HG02571 (cell line): ENCODE measurements around the gene GABRG3.

Experiments used
- ATAC-seq: cut with Tn5 transposase; IDR thresholded peaks from one replicate; pipeline ENCODE4 v1.9.1; 2021; ENCODE audit warnings: mild to moderate bottlenecking, moderate library complexity; ENCODE audit not compliant: unreplicated experiment

Gene GABRG3

DNA sequence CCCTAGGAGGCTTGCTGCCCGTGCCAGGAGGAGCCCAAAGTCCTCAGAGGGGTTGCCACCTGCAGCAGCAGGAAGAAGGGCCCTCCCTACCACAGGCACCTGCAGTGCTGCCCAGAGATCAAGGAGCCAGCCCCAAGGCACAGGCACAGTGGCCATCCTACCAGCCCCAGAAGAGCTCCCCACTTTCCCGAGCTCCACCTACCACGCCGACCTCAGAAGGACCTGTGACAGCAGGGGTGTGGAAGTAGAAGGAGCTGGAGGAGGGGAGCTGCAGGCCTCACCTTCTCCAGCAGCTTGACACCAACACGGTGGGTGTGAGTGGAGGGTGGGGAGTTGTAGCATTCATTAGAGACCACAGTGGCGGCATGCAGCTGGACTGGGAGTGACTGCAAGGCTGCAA lies 485.8 kb downstream of the GABRG3 start:
- no peak for ATAC-seq

DNA sequence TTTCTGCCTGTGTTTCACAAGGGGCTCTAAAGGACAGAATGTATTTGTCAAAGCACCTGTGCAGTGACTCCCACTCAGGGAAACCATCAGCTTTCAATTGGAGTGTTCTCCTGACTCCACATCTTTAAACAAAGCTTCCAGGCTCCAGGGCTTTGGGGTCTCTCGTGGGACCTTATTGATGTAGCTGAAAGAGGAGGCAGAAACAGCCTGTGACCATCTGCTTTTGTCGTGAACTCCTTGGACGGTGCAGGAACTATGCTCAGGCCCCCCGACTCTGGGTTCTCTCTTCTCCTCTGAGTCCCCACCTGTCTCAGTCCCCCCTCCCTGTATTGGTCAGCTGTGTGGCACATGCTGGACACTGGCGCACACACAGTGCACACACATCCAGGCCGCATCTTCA lies 486.8 kb downstream of the GABRG3 start:
- no peak for ATAC-seq

DNA sequence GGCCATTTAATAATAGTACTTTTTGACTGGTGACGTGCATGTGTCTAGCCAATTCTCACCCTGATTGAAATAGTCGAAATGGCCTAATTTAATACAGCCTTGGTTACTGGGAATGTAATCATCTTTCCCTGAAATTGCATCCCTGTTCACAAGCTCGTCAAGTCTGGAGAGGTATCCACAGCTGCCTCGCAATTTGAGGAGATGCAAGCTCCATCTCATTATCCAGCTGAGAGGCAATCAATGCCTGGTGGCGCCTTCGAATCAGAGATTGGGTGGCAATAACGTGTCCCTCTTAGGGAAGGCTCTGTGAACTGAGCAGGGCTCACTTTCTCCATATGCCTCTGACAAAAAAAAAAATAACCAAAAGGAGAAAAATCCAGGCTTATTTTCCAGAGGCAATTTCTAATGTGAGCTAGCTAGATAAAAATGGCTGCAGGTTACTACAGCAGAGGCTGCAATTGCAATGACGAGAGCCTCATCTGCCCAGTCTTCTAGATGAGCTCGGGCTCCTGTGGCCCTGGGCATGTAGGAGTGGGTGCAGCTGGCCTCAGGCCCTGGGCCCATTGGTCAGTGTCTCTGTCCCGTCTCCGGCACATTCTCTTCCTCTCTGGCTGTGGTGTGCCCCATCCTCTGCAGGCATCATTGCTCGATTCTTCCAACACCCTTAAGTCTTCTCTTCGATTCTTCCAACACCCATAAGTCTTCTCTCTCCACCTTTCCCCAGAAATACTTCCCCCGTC lies 487.5 kb downstream of the GABRG3 start:
- no peak for ATAC-seq

DNA sequence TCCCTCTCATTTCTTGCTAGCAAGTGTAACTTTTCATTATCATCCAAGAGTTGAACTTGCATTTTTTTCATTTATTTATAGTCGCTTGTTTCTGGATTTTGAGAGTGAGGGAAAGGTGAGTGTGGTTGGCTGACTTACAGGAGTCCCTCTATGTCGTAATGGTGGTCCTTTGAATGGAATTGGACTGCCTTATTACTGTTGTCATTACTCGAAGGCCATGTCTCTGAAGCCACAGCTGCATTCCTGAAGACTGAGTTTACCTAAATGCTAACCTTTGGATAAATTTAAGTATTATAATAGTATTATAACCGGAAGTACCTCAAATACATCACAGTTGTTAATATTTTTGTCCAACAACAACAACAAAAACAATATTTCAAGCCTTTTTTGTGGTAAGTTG lies 488.9 kb downstream of the GABRG3 start:
- no peak for ATAC-seq

DNA sequence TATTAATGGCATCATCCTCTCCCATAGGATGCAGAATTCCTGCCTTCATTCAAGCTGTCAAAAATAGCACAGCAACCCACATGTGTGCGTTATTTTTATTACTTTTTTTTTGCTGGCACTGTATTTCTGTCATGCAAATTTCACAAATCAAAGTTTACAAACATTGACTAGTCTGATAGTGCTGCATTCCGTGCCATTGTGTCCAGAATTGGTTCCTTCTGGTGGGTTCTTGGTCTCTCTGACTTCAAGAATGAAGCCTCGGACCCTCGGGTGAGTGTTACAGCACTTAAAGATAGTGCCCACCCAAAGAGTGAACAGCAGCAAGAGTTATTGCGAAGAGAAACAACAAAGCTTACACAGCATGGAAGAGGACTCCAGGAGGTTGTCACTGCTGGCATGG lies 490.2 kb downstream of the GABRG3 start:
- no peak for ATAC-seq

DNA sequence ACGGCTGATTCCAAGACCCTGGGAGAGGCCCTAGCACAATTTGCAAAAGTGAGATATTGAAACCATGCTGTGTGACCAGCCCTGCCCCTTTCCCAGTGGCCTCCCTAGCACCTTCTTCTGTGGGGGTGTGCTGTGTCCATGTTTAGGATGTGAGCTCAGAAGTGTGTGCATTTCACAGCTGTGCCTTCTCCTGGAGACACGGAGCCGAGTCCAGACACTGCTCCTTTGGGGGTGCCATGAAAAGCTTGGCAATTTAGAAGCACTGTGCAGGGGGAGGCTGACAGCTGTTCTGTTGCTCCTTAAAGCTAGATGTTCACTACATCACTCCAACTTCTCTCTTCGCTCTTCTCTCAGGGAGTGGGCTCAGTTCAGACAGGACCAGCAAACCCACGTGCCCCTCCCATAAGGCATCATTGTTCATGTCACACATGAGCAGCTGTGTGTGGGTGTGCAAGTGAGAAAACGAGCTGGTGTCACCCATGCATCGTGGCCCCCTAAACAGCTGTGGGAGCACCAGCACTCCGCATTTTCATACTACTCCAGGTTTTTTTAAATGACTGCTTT lies 492.6 kb downstream of the GABRG3 start:
- no peak for ATAC-seq

DNA sequence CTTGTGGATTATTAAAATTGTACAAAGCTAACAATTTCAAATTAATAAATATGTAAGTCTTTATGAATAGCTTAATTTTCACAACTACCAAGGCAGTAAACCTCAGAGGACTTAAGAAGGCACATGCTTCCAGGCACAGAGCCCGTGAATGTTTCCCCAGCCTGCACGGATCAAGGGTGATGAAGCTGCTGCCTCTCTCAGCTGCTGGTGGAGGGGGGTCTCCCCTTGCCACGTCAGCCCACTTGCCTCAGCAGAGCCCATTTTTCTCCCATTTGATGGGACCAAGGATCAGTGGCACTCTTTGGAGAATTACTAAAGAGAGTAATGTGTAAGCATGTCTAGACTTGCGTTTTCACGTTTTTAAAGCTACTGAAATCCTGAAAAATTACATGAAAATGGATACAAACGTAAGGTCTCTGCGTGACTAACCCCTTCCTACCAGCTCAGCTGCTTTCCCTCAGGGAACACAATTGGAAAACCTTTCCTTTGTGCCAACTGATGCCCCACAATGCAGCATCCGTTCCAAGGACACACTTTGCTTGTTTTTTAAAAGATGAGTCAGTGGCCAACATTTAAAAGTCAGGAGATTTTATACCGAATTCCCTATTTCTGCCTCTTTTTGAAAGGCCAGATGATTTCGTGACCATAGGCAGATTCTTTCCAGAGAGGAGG lies 494.1 kb downstream of the GABRG3 start:
- ATAC-seq: no peak

DNA sequence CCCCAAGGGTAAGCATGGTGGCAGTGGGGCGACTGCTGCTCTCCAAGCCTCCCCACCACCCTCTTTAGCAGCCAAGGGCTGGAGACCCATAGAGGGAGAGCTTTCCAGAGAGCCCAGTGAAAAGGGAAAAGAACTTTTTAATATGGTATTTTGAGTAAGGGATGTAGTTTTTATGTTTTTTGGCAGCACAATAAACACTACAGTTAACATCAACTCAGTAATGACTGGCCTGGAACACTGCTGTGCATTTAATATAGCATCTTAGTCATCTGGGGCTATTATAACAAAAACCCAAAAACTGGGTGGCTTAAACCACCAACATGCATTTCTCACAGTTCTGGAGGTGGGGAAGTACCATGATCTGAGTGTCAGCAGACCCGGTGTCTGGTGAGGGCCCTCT lies 495.8 kb downstream of the GABRG3 start:
- no peak for ATAC-seq

DNA sequence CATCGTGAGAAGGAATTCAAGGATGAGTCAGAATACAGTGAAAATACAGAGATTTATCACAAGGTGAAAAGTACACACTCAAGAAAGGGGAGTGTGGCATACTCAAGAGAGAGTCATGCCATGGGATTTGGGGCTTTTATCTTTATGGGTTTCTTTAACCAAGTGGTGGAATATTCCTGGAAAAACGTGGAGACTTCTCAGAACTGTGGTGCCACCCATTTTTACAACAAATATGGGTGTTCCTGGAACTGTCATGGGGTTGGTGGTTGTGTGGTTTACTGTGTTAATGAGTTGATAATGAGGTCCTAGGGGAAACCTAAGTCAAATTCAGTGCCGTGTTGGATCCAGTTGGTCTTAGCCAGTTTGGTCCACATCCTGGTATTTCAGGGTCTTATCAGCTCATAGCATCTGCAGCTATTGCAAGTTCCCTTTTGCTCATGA lies 497.2 kb downstream of the GABRG3 start:
- ATAC-seq: no peak

DNA sequence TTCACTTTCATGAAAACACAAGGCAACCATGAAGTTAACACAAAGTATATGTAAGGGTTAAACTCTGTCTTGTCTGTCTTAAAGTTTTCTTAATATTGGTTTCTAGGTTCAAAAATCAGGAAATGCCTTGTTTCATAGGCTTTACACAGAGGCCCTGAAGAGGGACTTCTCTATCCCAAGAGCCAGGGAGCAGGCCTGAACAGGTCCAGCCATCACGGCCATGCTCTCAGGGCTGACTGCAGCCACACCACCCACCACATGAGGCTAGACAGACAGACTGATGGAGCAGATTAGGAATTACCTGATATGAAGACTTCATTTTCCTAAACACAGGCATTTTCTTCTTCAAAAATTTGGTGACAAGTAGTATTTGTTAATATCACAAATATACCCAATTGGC lies 502.9 kb downstream of the GABRG3 start:
- no peak for ATAC-seq

DNA sequence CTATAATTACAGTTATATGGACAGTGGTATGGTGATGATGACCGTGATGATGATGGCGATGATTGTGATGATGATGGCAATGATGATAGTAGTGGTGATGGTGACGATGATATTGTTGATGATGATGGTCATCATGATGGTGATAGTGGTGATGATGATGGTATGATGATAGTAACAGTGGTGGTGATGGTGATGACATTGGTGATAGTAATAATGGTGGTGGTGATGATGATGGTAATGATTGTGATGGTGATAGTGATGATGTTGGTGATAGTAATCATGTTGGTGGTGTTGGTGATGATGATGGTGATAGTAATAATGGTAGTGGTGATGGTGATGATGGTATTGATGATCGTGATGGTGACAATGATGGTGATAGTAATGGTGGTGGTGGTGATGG lies 504.4 kb downstream of the GABRG3 start:
- no peak for ATAC-seq

DNA sequence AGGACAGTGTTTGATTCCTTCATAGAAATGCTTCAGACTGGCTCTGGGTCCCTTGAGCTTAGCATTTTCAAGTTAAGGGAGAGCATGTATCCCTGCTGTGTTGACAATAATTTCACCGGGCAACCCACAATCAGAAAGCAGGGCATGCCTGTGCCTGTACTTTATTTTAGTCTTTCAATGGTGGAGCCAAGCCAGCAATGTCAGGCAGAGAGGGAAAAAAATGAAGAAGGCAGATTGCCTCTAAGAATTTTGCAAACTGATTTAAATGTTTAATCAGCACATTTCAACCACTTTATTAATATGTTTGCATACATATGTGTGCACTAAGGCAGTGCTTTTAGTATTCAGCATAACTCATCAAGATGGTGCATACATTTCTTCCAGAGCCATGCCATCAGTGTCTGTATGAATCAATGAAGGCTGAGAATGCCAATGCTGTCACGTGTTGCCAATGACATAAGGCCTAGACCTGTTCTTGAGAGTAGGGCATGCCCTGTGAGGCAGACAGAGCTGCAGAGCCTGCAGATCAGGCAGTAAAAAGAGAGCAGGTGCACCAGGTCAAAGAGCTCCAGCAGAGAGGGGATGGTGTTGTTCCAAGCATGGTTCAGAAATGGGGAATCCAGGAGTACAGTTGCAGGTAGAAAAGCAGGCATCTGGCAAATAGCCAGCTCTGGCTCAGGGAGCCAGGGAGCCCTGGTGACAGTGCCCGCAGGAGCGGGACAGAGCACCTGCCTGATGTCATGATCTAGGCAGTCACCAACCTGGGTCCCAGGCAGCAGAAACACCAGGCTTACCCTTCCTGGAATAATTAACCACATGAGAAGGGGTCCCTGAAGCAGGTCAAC lies 508.5 kb downstream of the GABRG3 start:
- no peak for ATAC-seq

DNA sequence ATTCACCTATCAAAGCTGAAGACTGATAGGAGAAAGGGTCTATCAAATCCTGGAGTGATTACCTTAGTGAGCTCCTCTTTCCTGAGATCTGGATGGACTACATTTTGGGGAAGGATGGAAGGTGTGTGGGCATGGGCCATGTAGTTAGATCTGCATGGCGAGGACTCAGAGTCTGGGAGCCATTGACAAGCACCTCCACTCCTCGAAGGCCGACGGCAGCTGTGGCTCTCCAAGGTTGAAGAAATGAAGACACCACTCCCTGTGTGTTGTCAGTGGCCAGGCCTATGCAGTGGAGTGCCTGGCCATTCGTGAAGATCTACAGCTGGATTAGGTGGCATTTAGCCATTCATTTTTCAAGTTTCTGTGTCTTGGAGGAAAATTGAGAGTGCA lies 509.2 kb downstream of the GABRG3 start:
- ATAC-seq: no peak

DNA sequence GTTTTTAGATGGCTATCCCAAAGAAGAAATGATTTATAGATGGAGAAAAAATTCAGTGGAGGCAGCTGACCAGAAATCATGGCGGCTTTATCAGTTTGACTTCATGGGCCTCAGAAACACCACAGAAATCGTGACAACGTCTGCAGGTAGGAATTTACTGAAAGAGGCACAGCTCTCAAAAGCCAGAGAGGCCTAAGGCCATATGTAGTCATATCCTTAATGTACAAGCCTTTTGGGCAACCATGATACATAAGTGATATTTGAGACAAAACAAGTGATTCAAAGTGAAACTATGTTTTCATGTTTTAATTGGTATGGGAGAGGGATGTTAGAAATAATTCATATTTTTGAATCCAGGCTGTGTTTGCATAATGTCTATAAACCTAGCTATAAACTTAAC lies 509.7 kb downstream of the GABRG3 start:
- no peak for ATAC-seq

DNA sequence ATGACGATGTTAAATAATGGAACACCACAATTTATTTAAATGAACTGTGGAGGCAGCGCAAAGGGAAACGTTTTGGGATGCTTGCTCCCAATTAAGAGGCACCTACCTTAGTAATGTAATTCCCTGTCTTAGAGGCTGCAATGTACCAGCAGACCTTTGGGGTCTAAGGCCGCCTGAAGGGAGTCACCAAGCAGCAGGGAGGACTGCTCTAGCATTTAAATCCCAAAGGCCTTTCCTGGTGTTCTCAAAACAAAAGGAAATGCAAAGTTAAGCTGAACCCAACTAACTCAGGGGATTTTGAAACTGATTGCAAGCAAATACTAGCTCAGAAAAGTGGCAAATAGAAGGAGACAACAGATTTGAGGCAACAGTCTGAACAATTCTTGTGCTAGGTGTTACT lies 510.8 kb downstream of the GABRG3 start:
- ATAC-seq: no peak

DNA sequence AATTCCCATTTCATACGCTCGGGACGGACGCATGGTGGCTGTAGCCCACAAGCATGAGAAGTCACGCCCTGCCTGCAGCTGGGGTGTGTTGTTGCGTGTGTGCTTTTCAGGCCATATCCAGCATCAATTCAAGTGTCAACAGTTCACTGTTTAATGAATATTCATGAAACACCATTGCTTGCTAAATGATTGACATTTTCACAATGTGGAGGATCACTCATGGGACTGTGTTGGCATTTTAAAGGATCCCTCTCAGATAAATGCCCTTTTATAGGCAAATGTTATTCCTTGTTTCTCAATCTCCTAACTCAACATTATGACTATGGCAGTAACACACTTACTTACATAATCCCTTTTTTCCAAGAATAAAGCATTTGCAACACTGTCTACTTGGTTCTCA lies 511.3 kb downstream of the GABRG3 start:
- no peak for ATAC-seq

DNA sequence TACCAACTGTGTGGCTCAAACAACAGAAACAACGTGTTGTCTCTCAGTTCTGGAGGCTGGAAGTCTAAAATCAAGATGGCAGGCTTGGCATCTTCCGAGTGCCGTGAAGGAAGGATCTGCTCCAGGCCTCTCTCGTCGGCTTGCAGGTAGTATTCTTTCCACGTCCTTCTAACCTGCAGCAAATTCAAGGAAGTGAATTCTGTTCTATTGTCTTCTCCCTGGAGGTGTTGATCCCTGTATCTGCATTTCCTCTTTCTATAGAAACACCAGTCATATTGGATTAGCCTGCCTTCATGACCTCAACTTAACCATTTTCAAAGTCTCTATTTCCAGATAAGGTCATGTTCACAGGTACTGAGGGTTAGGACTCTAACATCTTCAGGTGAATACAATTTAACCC lies 512.1 kb downstream of the GABRG3 start:
- ATAC-seq: no peak

DNA sequence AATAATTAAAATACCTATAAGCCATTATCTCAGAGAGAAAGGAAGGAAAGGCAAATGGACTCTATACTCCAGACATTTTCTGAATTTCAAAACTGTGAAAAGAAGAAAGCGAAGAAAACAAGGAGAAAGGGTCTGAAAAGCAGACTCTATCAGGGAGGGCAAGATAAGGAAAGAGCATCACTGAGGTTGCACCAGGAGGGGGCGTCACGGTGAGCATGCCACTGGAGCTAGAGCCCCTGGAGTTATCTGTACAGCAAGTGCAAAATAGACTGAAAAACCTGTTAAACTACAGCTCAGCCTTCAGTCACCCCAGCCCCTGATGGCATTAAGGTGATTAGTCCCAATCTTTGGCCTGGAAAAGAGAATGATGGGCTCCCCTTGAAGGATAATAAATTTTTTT lies 514.3 kb downstream of the GABRG3 start:
- ATAC-seq: no peak

DNA sequence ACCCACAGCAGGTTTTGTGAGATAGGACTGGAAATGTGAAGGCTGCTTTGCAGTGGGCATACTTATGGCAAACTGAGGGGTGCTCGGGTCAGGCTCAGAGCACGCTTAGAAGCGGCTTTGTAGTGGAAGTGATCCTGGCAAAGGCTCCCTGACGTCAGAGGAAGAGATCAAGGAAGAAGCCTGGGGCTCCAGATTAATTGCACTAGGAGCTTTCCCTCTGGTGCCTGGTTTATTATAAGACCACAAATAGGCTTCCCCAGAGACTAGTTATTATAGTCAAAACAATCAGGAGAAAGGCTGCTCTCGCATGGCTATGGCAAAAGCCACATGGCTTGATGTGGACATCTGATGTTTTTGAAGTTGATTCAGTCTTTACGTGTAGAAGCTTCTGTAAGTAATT lies 515.1 kb downstream of the GABRG3 start:
- no peak for ATAC-seq

DNA sequence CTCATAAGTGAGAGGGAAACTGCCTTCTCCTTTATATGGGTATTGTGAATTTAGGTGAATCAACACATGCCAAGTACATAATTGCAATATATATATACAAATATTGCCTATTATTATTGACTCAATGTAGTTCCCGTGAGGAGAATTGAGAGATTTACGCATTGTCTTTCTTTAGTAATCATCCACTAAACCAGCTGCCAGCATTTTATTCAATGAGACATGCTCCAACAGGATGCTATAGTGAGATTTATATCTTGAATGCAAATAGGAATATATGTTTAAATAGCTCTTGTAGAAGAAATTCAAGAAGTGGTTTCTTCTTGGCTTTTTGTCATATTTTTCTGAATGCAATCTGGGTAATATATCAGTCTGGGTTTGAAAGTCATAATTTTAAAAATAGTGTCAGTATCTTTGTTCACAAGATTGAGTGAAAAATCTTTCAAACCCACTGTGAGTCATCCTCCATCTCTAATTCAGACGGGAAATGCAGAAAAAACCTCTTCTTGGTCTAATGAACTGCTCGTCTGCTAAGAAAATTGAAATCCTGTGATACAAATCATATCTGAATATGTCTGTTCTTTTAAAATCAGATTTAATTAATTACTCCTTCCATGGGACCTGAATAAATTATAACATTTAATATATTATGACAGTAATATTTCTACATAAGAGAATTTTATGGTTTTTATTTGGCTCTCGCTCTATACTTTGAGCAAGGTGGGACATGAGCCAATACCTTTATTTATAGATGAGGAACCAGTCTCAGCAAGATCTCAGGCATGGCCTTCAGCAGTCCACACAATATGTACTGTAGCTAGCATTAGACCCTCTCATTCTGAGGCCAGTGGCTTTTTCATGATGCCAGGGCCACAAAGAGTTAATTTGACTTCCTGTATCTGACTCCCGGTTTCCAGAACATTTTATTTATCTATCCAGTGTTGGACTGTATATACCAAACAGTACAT lies 516.0 kb downstream of the GABRG3 start:
- ATAC-seq: no peak
